PC-9 (cell line): ENCODE data around the gene PPP2R3A.

ENCODE experiments used
- CTCF ChIP-seq: fragments of 200-600 bp; sonication (generic); conservative IDR thresholded peaks from 2 replicates; pipeline ENCODE4 v1.6.1; 2017; ENCODE audit warnings: mixed run types, antibody characterized with exemption, mild to moderate bottlenecking, moderate library complexity
- EZH2 ChIP-seq: fragments of 200-600 bp; sonication (generic); IDR thresholded peaks from 2 replicates; pipeline ENCODE4 v1.8.0; 2017; ENCODE audit warnings: antibody characterized with exemption, low read depth

DNA sequence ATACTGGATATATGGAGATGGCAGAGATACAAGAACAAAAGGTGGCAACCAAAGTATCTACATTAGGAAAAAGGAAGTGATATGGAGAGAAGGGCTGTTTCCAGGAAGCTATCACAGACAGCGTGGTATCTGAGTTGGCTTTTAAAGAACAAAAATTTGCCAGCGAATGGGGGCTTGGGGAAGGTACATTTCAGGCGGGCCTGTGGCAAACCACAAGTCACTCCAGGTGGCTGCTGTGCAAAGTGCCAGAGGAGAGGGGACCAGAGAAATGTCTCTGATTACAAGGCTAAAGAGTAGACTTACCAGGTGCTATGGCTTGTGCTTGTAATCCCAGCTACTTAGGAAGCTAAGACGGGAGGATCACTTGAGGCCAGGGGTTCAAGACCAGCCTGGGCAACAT lies 139.5 kb downstream of the PPP2R3A start:
- TF ChIP-seq CTCF (no peak), EZH2 (no peak)
